Limb (tissue), 2 donors: ENCODE measurements around the gene COL10A1.
"Not testable (repeated sequence)": the region's sequence is repeated elsewhere in the genome, so short reads cannot be mapped to it uniquely, and the experiment has no call there.

Experiments
- DNase-seq, 2 donors: peaks; one replicate each; pipeline ENCODE4 v3.0.0-alpha.2; 2016; ENCODE audit errors: extremely low spot score in 2 of 2

The COL10A1 gene

GRCh38 chr6:116127771-116128493, 2.0 kb upstream of the COL10A1 start:
- no peak for DNase-seq

- DNase-seq, result no peak
Measured at GRCh38 chr6:116120430-116120829, 5.5 kb downstream of the COL10A1 start.

- no peak for DNase-seq
Measured at GRCh38 chr6:116118608-116119007, 7.3 kb downstream of the COL10A1 start.

- peak in 1 of 2 donors; percentile 13 for DNase-seq
Measured at GRCh38 chr6:116115781-116116180, 10.2 kb downstream of the COL10A1 start.

- no peak for DNase-seq
Measured at GRCh38 chr6:116113386-116113785, 12.5 kb downstream of the COL10A1 start.

- no peak for DNase-seq
Measured at GRCh38 chr6:116111552-116112528, 14.1 kb downstream of the COL10A1 start.

GRCh38 chr6:116108836-116109235, 17.1 kb downstream of the COL10A1 start:
- DNase-seq, result no peak

GRCh38 chr6:116106146-116106545, 19.8 kb downstream of the COL10A1 start:
- DNase-seq, result no peak

- DNase-seq, result no peak
Measured at GRCh38 chr6:116105247-116105646, 20.7 kb downstream of the COL10A1 start.

- no peak for DNase-seq
Measured at GRCh38 chr6:116104636-116105035, 21.3 kb downstream of the COL10A1 start.

GRCh38 chr6:116102873-116103272, 23.1 kb downstream of the COL10A1 start:
- DNase-seq, result no peak

- no peak for DNase-seq
Measured at GRCh38 chr6:116101790-116102189, 24.1 kb downstream of the COL10A1 start.

GRCh38 chr6:116101302-116101718, 24.6 kb downstream of the COL10A1 start:
- no peak for DNase-seq

GRCh38 chr6:116100419-116101301, 25.3 kb downstream of the COL10A1 start, which contains the start of gene NT5DC1:
Gene NT5DC1, plus strand, starts transcription at chr6:116100853. Its CDS starts 78 bp downstream, at chr6:116100931.
- peak; percentile 75 to 86 for DNase-seq

GRCh38 chr6:116099036-116099435, 26.9 kb downstream of the COL10A1 start:
- DNase-seq, result no peak

GRCh38 chr6:116096979-116097816, 28.7 kb downstream of the COL10A1 start:
- DNase-seq, result peak in 1 of 2 donors; percentile 36

GRCh38 chr6:116096048-116096759, 29.7 kb downstream of the COL10A1 start:
- DNase-seq, result not testable (repeated sequence)

- DNase-seq, result no peak
Measured at GRCh38 chr6:116094041-116094440, 31.9 kb downstream of the COL10A1 start.

- DNase-seq, result no peak
Measured at GRCh38 chr6:116090251-116090650, 35.7 kb downstream of the COL10A1 start.

- DNase-seq, result no peak
Measured at GRCh38 chr6:116088946-116089345, 37.0 kb downstream of the COL10A1 start.
